ENCODE results near the gene PXN.
A peak's percentile ranks its signal among the peaks of the same experiment; 100 is the strongest.

The PXN gene

GRCh38 chr12:120200364-120200800 lies 65.1 kb downstream of the PXN start (continued):
- TF ChIP-seq ZNF202 (tag by site-specific recombination; IDR thresholded peaks at IDR 0.05; ENCODE audit: borderline replicate concordance) (no peak), REPIN1 (tag by site-specific recombination; IDR thresholded peaks at IDR 0.05; ENCODE audit: low read depth) (no peak)
- TF ChIP-seq, protein P1, sequence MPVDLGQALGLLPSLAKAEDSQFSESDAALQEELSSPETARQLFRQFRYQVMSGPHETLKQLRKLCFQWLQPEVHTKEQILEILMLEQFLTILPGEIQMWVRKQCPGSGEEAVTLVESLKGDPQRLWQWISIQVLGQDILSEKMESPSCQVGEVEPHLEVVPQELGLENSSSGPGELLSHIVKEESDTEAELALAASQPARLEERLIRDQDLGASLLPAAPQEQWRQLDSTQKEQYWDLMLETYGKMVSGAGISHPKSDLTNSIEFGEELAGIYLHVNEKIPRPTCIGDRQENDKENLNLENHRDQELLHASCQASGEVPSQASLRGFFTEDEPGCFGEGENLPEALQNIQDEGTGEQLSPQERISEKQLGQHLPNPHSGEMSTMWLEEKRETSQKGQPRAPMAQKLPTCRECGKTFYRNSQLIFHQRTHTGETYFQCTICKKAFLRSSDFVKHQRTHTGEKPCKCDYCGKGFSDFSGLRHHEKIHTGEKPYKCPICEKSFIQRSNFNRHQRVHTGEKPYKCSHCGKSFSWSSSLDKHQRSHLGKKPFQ (tag by site-specific recombination; IDR thresholded peaks at IDR 0.05): no peak

DNA sequence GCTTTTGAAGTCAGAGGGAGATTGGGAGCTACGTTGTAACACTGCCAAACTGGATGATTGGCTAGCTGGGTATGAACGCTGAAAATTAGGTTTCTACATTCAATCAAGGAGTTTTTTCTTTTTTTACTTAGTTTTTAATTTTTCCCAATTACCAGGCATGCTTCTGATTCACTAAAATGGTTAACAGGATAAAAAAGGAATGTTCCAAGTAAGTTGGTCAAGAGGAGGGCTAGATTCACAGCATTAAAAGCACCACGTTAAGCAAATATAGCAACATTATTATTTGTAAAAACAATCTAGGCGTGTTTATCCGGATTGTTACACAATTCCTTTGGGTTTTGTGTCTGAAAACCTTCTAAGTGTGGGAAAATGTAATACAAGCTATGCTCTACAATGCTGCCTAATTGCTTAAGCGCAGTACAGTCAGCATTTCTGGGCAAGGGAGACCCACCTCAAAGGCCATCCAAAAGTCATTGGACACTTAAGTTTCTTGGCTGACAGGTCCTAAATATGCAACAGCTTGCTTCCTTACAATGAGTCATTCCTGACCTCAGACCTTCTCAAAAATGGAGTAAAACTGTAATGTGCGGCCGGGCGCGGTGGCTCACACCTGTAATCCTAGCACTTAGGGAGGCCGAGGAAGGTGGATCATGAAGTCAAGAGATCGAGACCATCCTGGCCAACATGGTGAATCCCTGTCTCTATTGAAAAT lies 65.8 kb downstream of the PXN start:
- H3K36me3 ChIP-seq (ENCODE audit: control insufficient read depth in 2 of 2, insufficient read depth in 1 of 2, low read length in 2 of 2): peaks cover 14 to 50% of the 10 kb centered on the region in 2 experiments
- CTCF ChIA-PET: interaction anchor here (0.6 to 6.1 kb wide), 5 partner anchors 13 to 490 kb away, joined by 3 to 62 read pairs (median 4); no protein-coding TSS in a partner anchor

GRCh38 chr12:120199025-120199424 lies 66.5 kb downstream of the PXN start:
- Histone ChIP-seq H3K4me1 (ENCODE audit: control insufficient read depth, insufficient read depth, low read length) (peaks cover 4% of the 10 kb centered on the region), H3K4me3 (ENCODE audit: low read depth, low read length) (no peak overlapping the region), H3K36me3 (ENCODE audit: control insufficient read depth in 2 of 2, insufficient read depth in 1 of 2, low read length in 2 of 2) (peaks cover 14 to 50% of the 10 kb centered on the region in 2 experiments), H3K27ac (ENCODE audit: extremely low read depth, low read depth, low read length) (peak overlapping the region; percentile 60), H3K9me3 (ENCODE audit: control insufficient read depth, insufficient read depth, low read depth, low read length) (no peaks in the 10 kb centered on the region)
- TF ChIP-seq ZNF248 (tag by site-specific recombination; IDR thresholded peaks at IDR 0.05): no peak
- TF ChIP-seq KLF9 (tag by site-specific recombination; IDR thresholded peaks at IDR 0.05; ENCODE audit: low read depth): no peak
- TF ChIP-seq ZNF629 (tag by site-specific recombination; IDR thresholded peaks at IDR 0.05): no peak
- ChIA-PET CTCF (no interaction called here), POLR2A (interaction anchor here (3.4 to 3.9 kb wide), 2 partner anchors 29 to 65 kb away, joined by 98 to 163 read pairs; partner anchors contain the start of gene PXN)

More for the DNA sequence above, 65.8 kb downstream of the PXN start:
- POLR2A ChIA-PET: interaction anchor here (0.6 to 4.2 kb wide), 14 partner anchors 10 to 168 kb away, joined by 3 to 163 read pairs (median 16); partner anchors contain the start of genes PXN, RAB35, RNU4-1 and RNU4-2
- Histone ChIP-seq H3K4me3 (ENCODE audit: low read depth, low read length) (peak overlapping the region; percentile 94), H3K27ac (ENCODE audit: extremely low read depth, low read depth, low read length) (peak overlapping the region; percentile 60), H3K9me3 (ENCODE audit: control insufficient read depth, insufficient read depth, low read depth, low read length) (no peaks in the 10 kb centered on the region), H3K4me1 (ENCODE audit: control insufficient read depth, insufficient read depth, low read length) (peaks cover 4% of the 10 kb centered on the region)
- TF ChIP-seq ZBTB21 (tag by site-specific recombination; IDR thresholded peaks at IDR 0.05): peak; percentile 35; the same call in 1 of the 2 replicates
- no peak for TF ChIP-seq ZNF266 (tag by site-specific recombination; IDR thresholded peaks at IDR 0.05; ENCODE audit: low read depth)
- TF ChIP-seq ZNF202 (tag by site-specific recombination; IDR thresholded peaks at IDR 0.05; ENCODE audit: borderline replicate concordance): no peak
- no peak for TF ChIP-seq ZNF792 (tag by site-specific recombination; IDR thresholded peaks at IDR 0.05)
- no peak for TF ChIP-seq SP3 (tag by site-specific recombination; IDR thresholded peaks at IDR 0.05)
- TF ChIP-seq, protein P2, sequence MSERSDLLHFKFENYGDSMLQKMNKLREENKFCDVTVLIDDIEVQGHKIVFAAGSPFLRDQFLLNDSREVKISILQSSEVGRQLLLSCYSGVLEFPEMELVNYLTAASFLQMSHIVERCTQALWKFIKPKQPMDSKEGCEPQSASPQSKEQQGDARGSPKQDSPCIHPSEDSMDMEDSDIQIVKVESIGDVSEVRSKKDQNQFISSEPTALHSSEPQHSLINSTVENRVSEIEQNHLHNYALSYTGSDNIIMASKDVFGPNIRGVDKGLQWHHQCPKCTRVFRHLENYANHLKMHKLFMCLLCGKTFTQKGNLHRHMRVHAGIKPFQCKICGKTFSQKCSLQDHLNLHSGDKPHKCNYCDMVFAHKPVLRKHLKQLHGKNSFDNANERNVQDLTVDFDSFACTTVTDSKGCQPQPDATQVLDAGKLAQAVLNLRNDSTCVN (tag by site-specific recombination; optimal IDR thresholded peaks at IDR 0.05): no peak
- TF ChIP-seq SCRT1 (tag by site-specific recombination; IDR thresholded peaks at IDR 0.05; ENCODE audit: borderline replicate concordance): peak; percentile 94
- TF ChIP-seq SCRT2 (tag by site-specific recombination; IDR thresholded peaks at IDR 0.05): peak; percentile 97
- TF ChIP-seq KLF17 (tag by site-specific recombination; IDR thresholded peaks at IDR 0.05): peak; percentile 41; the same call in 1 of the 2 replicates
- TF ChIP-seq, protein P3, sequence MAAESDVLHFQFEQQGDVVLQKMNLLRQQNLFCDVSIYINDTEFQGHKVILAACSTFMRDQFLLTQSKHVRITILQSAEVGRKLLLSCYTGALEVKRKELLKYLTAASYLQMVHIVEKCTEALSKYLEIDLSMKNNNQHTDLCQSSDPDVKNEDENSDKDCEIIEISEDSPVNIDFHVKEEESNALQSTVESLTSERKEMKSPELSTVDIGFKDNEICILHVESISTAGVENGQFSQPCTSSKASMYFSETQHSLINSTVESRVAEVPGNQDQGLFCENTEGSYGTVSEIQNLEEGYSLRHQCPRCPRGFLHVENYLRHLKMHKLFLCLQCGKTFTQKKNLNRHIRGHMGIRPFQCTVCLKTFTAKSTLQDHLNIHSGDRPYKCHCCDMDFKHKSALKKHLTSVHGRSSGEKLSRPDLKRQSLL (tag by site-specific recombination; IDR thresholded peaks at IDR 0.05): no peak
- TF ChIP-seq ZNF501 (tag by site-specific recombination; IDR thresholded peaks at IDR 0.05): no peak
- TF ChIP-seq ZNF660 (tag by site-specific recombination; IDR thresholded peaks at IDR 0.05): 0 out of 2 replicates have a peak, but pooled peaks have one; percentile 6
- peak; percentile 33; the same call in 1 of the 2 replicates for TF ChIP-seq SP7 (tag by site-specific recombination; IDR thresholded peaks at IDR 0.05)
- TF ChIP-seq, protein P4, sequence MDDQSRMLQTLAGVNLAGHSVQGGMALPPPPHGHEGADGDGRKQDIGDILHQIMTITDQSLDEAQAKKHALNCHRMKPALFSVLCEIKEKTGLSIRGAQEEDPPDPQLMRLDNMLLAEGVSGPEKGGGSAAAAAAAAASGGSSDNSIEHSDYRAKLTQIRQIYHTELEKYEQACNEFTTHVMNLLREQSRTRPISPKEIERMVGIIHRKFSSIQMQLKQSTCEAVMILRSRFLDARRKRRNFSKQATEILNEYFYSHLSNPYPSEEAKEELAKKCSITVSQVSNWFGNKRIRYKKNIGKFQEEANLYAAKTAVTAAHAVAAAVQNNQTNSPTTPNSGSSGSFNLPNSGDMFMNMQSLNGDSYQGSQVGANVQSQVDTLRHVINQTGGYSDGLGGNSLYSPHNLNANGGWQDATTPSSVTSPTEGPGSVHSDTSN (CRISPR knock-in tag; IDR thresholded peaks at IDR 0.05): no peak
- TF ChIP-seq ZNF184 (tag by site-specific recombination; IDR thresholded peaks at IDR 0.05): 0 out of 2 replicates have a peak, but pooled peaks have one; percentile 25
- peak; percentile 84 for TF ChIP-seq ZNF629 (tag by site-specific recombination; IDR thresholded peaks at IDR 0.05)

Measured in HEK293 (cell line).